Measurements from ENCODE around the gene LALBA. TPM values are rescaled to one million over a fixed set of nuclear protein-coding genes. Genes with fewer than 3 reads are reported as not detected.

The LALBA gene
- total and polyA plus RNA-seq, 9 of the 15 experiments (the other 6 are each of a cell fraction or from before 2014, with no cell fraction given) = 0.21 TPM; not detected in 8

DNA sequence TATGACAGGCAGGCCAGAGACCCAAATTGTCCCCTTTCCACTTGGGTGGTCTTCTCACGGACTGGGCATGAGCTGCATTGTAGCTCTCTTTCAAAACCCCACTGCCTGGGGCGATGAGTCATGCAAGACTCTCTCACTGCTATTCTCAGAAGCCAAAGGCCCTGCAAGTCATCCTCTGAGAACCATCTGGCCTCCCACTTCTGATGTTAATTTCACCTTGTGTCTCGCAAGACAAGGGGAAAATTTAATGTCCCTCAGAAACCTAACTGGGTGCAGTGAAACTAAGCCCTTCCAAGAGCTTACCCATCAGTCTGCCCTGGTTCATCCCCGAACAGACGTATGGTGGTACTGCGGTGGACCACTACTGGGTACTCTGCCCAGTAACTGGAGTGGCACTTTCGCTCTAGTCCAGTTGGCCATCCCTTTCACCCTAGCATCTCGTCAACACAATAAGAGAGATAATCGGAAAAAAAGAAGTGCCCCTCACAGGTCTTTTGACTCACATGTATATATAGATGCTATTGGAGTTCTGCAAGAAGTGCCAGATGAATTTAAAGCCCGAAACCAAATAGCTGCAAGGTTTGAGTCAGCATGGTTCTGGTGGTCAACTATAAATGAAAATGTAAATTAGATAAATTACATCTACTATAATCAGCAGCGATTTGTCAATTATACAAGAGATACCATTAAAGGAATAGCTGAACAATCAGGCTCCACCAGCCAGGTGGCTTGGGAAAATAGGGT, 31.3 kb upstream of the LALBA start (continued):
- TF ChIP-seq RREB1 (CRISPR knock-in tag; IDR thresholded peaks at IDR 0.05) = 0 out of 2 replicates have a peak, but pooled peaks have one; percentile 45

- Histone ChIP-seq H3K9me1 (ENCODE audit: control insufficient read depth, insufficient read depth, low read length) (no peaks in the 10 kb centered on the region), H3K9me3 (replicated peaks; ENCODE audit: control insufficient read depth, insufficient read depth, low read depth, low read length) (no peaks in the 10 kb centered on the region), H3K27ac (ENCODE audit: extremely low read depth, low read depth, low read length) (peak overlapping the region; percentile 27; the same call in 1 of the 3 replicates), H3K4me1 (replicated peaks in 1 of 2; ENCODE audit: control insufficient read depth in 2 of 2, insufficient read depth in 2 of 2, low read length in 2 of 2) (peaks cover 0 to 15% of the 10 kb centered on the region in 2 experiments; a peak in 2 of 5 replicates), H3K4me3 (no peak overlapping the region), H3K4me2 (ENCODE audit: insufficient read depth, low read length) (peak overlapping the region; percentile 36; the same call in 1 of the 2 replicates), H2AFZ (ENCODE audit: low read depth, low read length) (no peak overlapping the region), H3K36me3 (ENCODE audit: control insufficient read depth, insufficient read depth, low read length) (no peaks in the 10 kb centered on the region), H4K20me1 (replicated peaks; ENCODE audit: control insufficient read depth, insufficient read depth, low read length) (no peaks in the 10 kb centered on the region), H3K27me3 (ENCODE audit: control insufficient read depth in 2 of 2, insufficient read depth in 2 of 2, low read length in 2 of 2) (peaks cover 0 to 2% of the 10 kb centered on the region in 2 experiments; a peak in 1 of 5 replicates), H3K79me2 (ENCODE audit: control insufficient read depth, insufficient read depth, low read length) (no peaks in the 10 kb centered on the region), H3K9ac (ENCODE audit: insufficient read depth in 1 of 2, low read depth in 2 of 2, low read length in 2 of 2) (no peak overlapping the region)
- no TSS peak for BruUV-seq (replicated peaks)
- intact Hi-C loops (cut with micrococcal nuclease) (loop anchor here (5.0 kb wide), 1 partner anchor 58 kb away; no protein-coding TSS in a partner anchor), in situ Hi-C loops (cut with MboI) (no loop called here)
- 0% methylated on average over 2 of the region's 2 CpGs for WGBS (ENCODE audit: insufficient coverage, low coverage, missing lambda C conversion rate)
- TF ChIP-seq, protein P1, sequence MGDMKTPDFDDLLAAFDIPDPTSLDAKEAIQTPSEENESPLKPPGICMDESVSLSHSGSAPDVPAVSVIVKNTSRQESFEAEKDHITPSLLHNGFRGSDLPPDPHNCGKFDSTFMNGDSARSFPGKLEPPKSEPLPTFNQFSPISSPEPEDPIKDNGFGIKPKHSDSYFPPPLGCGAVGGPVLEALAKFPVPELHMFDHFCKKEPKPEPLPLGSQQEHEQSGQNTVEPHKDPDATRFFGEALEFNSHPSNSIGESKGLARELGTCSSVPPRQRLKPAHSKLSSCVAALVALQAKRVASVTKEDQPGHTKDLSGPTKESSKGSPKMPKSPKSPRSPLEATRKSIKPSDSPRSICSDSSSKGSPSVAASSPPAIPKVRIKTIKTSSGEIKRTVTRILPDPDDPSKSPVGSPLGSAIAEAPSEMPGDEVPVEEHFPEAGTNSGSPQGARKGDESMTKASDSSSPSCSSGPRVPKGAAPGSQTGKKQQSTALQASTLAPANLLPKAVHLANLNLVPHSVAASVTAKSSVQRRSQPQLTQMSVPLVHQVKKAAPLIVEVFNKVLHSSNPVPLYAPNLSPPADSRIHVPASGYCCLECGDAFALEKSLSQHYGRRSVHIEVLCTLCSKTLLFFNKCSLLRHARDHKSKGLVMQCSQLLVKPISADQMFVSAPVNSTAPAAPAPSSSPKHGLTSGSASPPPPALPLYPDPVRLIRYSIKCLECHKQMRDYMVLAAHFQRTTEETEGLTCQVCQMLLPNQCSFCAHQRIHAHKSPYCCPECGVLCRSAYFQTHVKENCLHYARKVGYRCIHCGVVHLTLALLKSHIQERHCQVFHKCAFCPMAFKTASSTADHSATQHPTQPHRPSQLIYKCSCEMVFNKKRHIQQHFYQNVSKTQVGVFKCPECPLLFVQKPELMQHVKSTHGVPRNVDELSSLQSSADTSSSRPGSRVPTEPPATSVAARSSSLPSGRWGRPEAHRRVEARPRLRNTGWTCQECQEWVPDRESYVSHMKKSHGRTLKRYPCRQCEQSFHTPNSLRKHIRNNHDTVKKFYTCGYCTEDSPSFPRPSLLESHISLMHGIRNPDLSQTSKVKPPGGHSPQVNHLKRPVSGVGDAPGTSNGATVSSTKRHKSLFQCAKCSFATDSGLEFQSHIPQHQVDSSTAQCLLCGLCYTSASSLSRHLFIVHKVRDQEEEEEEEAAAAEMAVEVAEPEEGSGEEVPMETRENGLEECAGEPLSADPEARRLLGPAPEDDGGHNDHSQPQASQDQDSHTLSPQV (IDR thresholded peaks at IDR 0.05) = no peak
- no peak for TF ChIP-seq HSF4 (CRISPR knock-in tag; IDR thresholded peaks at IDR 0.05; ENCODE audit: borderline replicate concordance)
- TF ChIP-seq NR2C2 (CRISPR knock-in tag; IDR thresholded peaks at IDR 0.05) = no peak
- TF ChIP-seq NR2C2 (tag; IDR thresholded peaks at IDR 0.05) = 0 out of 2 replicates have a peak, but pooled peaks have one; percentile 15
- TF ChIP-seq, protein P2, sequence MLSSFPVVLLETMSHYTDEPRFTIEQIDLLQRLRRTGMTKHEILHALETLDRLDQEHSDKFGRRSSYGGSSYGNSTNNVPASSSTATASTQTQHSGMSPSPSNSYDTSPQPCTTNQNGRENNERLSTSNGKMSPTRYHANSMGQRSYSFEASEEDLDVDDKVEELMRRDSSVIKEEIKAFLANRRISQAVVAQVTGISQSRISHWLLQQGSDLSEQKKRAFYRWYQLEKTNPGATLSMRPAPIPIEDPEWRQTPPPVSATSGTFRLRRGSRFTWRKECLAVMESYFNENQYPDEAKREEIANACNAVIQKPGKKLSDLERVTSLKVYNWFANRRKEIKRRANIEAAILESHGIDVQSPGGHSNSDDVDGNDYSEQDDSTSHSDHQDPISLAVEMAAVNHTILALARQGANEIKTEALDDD (IDR thresholded peaks at IDR 0.05) = peak; percentile 27; the same call in 1 of the 2 replicates
- no peak for FAIRE-seq
- ChIA-PET CTCF (ENCODE audit: low intra/inter-chr PET ratio) (no interaction called here), POLR2A (interaction anchor here (0.6 to 1.5 kb wide), 3 partner anchors 12 to 139 kb away, joined by 3 read pairs; no protein-coding TSS in a partner anchor)
- no peak for ATAC-seq
- DNase-seq (ENCODE audit: extremely low read depth in 1 of 4, low spot score in 3 of 4) = peak in 1 of 4 experiments; percentile 8
Observed at GRCh38 chr12:48600552-48600951, 30.7 kb upstream of the LALBA start.
